DMS153 (cell line): ENCODE results near the gene VCAN.

ENCODE experiments used
- DNase-seq: peaks from one replicate; lab custom pipeline; 2025; lab: John Stamatoyannopoulos, UW

The VCAN gene

DNA sequence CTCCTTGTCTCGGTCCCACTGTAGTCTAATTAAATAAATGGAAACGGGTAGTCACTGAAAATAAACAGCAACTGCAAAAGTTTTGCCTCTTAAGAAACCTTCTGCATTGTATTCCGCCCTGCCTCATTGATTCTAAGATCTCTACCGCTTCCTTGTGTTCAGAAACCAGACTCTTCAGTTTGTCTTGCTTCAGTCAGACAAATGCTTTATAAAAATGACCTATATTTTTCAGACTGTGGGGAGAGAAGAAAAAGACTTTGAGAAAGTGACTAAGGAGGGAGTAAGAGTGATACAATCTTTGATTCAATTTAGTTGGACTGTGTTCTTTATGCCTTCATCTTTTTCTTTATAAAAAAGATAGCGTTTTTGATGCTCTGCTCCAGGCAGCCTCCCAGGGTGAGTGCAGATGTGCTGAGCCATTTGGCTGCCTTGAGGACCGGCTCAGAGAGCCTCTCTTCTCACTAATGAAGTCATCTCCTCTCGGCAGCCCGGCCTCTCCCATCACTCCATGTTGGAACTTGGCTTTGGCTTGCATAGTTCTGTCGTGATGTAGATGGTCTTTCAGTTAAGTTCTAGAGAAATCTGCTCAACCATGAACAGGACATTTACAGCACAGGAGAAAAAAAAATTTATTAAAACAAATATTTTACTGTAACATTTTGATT is 4.0 kb upstream of the VCAN start:
- DNase-seq, result no peak

DNA sequence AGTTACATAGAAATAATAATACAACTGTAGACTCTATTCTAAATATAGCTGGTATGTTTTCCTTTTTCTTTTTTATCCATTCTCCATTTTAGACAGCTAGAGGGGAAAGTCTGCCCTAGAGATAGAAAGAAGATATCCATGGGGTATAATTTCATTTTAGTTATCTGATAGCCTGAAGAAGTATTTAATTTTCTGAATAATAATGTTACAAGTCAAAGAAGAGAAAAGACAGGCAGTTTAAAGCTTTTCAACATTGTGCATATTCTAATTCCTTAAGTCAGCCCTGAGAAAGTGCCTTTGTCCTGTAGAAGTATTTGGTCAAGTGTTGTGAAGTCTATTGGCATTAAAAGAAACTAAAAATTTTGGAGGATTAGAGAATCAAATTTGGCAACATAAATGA is 2.5 kb upstream of the VCAN start:
- no peak for DNase-seq

DNA sequence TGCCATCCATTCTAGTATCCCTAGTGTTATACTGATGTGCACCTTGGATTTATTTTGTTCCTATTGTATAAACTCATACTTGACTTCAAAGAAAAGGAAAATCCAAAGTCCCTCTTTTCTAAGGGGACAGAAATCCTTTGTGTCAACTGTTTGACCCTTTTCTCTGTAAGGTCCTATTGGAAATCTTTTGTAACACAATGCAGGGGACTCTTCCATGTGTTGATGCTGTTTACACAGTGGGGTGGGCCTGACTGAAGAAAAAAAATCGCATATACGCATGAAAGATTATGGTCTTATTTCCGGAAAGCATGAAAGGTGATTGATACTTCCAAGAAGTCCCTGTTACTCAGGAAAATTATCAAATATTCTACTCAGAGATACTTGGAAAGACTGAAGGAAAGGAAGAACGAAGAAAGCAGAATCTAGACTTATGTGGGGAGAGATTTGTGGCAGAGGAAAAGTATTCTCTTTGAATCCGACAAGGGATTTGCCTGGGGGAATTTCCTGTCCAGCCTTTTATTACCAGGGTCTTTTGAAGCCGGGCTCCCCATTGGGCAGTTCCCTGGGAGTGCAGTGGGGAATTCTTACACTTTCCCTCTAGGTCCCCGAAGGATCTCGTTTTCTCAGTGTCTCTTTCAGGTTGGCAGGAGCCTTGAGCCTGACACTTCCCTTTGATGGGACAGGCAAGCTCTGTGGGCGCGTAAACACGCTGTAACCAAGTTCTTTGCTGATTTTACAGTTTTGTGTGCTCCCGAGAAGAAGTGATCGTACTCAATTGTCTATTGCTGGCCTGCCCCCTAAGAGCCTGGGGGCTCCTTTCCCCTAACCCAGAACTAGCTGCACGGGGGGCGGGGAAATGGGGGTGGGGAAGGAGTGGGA is 779 bp upstream of the VCAN start:
- no peak for DNase-seq

DNA sequence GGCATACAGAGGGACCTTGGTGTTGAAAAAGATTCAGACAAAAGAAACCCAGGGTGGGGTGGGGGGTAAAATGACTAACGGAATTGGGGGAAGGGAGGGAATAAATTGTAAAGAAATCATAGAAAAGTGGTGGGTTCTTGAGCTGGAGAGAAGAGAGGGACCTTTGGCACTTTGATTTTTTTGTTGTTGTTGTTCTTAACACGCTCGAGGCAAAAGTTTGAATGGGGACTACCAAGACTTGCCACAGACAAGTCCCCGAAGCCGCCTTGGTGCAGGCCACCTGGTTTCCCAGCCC is 616 bp downstream of the VCAN start:
- DNase-seq, result no peak

DNA sequence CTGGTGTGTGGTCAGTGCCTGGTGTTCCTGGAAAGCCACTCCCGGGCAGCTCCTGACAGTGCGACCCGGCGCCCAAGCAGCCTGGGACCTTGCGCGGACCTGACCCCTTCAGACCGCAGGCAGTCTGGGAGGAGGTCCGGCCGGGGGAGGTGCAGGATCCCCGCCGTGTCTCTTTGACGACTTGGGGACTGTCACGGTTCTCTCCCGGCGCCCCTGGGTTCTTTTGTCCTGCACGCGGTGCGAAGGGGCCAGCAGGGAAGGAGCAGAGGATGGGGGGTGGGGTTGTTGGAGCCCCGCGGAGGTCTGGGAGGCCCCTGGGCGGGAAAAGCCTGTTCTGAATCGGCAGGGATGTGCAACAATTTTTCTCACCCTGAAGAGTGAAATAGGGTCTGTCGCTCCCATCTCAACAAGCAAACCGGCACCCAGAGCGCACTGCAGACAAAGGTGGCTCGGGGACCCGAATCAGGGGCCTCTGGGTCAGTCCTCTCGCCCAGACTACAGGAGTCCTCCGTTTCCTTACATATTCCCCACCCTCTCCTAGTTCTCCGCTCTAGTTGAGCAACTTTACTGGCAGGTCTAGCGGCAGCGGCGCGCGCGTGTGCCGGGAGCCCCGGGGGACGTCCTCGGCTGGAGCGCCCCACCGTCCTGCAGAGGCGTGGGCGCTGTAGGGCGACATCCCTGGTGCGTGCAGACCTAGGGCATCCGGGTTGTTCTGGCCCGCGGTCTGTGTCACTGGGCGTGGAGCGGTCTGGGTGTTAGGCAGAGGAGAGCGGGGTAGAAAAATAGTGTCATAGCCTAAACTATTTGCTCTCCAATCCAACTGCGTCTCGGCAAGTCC is 1.2 kb downstream of the VCAN start:
- DNase-seq, result no peak

DNA sequence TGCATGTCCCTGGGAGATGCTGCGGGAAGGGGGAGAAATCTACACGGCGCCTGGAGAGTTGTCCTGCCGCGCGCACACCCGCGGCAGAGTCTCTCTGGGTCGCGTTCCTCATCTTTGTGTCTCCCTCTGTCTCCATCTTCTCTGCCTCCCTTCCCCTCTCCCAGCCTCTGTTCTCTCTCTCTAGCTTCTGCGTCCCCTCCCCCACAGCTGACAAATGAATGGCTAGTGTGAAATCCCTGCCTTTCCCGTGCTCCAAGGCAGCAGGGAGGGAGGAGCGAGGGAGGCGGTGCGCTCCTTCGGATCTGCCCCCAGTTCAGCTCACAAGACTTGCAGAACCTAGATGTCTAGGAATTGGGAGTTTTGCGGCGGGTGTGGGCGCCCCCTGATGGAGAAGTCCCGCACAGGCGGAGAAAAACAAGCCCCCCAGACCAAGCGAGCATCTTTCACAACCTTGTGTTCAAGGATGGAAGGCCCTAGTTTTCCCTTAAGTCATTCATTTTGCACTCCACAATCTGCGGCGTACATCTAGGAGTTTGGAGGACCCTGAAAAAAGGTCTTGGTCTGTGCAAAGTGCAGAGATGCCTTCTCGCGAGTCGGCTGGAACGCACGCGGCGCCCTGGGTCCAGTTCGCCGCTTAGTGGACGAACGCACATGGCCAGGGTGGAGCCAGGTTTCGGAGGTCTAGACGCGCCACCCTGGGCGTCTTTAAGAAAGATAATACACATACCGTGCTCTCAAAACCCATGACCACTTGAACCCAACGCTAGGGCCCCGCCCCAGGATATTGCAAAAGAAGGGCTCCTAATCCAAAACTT is 2.0 kb downstream of the VCAN start:
- DNase-seq, result peak; percentile 23

DNA sequence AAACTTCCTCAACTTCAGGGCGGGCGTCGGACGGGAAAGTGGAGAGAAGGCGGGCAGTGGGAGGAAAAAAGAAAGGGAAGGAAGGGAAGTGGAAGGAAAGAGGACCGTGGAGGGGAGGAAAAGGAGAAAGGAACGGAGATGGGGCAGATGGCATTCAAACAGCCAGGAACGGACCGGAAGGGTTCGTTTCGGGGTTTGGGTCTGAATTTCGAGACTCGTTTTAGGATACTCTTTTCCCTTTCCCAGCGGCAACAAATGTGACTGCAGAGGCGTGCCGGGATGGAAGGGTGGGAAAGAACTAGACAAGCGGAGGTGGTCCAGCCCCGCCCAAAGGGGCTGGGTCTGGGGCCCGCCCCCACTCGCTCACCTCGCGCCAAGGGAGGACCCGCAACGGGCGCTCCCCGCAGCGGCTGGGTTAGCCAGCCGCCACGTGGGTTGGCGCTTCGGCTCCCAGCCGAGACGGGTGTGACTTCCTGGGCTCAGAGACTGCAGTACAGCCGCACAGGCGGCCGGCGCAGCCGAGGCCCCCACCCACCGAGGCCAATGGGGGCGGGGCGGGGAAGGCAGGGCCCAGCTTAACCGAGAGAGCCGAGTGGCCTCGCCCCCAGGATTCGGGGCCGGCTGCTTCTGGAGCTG is 2.7 kb downstream of the VCAN start:
- peak; percentile 49 for DNase-seq

DNA sequence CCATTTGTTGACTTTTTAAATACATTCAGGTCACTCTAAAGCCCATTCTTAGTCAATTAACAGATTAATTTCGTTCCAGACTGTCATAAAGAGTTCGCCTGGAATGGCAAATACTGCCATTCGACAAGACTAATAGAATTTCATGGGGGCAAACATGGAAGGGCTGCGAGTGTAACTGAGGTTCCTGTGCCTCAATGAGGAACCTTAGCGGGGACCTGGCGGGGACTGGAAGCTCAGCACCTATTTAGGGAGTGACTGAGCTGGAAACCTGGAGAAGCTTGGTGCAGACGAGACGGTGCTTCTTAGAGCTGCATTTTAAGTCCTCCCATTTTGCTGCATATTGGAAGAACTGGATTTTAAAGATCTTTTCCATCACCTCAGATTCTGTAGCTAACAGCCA is 3.4 kb downstream of the VCAN start:
- DNase-seq, result no peak

DNA sequence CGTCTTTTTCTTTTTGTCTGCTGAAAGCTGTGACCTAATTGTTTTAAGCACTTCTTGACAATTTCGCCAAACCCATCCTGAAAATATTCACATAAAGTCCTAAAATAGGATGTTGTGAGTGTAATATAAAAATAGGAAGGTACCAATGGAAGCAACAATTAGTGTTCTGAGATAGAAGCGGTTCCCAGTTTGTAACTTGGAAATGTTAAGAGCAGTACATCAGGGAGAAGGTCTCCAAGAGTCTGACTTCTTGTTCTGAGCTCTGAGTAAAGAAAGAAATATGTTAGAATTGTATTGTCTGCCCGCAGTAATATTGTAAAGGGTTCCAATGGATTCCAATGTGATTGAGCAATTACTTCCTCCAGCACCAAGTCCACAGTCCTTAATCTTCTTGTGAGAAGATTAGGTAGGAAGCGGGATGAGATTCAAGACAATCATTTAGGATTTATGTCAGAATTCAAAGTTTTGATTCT is 3.9 kb downstream of the VCAN start:
- DNase-seq, result no peak

DNA sequence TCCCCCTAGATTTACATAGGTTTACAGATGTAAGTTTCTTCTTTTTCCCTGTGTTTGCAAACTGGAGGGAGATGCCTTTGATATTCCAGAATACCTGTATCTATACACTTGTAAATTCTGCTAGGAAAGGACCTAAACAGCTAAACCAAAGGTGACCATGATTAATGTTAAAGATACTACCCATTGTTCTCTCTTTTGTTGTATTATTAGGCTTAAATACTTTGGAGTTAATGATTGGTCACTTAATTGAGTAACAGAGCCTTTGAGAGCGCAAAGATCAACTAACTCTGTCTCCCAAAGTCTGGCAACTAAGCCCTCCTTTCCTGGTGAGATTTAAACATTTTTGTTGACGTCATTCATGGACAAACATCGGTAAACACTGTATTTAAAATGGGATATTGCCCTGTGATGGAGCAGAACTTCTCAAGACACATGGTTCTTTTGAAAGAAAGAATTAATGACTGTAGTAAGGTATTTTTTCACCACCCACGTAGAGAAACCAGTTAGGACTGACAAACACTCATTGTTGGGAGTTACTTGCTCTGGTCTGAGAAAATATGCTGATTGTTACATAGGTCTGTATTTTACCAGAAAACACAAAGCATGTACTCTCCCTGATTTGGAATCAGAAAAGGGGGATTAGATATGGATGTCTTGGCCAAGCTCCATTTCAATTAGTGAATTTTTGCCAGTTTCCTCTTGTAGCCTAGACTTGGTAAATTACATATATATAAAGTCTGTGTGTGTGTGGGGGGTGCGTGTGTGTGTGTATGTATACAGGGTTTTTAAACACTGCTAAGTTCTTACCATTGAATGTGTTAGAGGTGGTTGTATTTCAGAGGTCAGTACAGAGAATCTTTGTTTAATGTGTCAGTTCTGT is 4.6 kb downstream of the VCAN start:
- no peak for DNase-seq

DNA sequence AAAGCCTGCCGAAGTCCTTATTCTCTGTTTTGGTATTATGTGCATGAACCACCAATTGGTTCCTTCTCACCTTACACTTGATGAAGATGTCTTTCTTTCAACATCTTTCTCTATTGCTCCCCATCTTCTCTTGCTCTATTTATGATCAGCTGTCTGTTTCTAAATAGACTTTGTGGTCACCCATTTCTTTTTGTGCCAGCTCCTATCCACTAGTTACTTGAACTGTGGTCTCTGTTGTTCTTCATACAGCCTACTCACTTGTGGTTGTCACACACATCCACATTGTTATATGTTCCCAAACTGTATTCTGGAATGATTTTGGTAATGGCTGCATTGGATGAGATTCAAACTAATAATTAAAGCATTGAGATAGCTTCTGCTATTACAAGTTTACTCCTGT is 11.4 kb downstream of the VCAN start:
- no peak for DNase-seq

DNA sequence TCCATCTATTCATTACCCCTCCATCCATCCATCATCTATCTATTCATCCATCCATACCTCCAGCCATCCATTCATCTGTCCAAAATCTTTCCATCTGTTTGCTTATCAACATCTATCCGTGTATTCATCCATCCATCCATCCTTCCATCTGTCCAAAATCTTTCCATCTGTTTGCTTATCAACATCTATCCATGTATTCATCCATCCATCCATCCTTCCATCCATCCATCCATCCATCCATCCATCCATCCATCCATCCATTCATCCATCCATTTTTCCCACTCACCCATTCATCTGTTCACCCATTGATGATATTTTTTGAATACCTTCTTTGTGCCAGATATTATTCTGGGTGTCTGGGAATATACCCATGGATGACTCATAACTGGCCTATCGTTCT is 12.8 kb downstream of the VCAN start:
- DNase-seq, result no peak

DNA sequence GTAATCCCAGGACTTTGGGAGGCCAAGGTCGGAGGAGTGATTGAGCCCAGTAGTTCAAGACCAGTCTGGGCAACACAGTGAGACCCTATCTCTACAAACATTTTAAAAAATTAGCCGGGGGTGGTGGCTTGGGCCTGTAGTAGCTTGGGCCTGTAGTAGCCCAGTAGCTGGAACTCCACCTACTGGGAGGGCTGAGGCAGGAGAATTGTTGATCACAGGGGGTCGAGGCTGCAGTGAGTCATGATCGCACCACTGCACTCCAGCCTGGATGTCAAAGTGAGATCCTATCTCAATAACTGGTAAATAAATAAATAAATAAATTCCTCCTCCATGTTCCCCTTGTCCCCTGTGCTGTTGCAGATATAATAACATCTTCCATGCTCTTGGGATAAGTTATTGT is 14.3 kb downstream of the VCAN start:
- DNase-seq, result no peak

DNA sequence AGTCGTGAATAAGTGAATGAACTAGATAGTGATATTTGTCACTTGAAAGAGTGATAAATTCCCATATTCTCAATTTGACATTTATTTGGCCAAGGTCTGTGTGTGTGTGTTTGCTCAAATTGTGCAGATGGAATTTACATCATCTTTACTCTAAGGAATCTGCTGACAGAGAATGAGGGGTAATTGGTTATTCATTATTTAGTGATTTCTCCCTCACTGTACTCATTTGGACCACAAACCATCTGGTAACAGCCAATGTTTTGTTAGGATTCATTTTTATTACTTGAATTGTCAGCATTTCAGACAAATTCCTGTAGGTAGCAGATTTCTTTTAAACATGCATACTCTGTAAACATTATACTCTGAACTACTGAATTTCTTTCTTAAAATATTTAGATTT is 15.6 kb downstream of the VCAN start:
- DNase-seq, result no peak

DNA sequence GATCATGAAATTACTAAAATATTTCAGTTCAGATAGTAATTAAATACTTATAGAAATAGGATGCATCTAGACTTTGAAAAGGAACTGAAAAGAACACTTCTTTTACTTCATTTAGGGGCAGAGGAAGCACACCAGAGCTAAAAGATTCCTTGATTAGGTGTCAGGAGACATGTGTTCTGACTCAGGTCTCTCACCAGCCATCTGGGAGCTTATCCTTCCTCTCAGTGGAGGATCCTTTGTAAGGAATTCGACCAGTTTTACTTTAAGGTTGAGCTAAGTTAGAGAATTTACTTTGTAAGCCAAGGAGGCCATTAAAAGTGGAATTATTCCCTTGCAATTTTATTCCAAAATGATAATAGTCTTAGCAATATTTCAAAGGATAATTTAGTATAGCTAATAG is 16.7 kb downstream of the VCAN start:
- DNase-seq, result no peak

DNA sequence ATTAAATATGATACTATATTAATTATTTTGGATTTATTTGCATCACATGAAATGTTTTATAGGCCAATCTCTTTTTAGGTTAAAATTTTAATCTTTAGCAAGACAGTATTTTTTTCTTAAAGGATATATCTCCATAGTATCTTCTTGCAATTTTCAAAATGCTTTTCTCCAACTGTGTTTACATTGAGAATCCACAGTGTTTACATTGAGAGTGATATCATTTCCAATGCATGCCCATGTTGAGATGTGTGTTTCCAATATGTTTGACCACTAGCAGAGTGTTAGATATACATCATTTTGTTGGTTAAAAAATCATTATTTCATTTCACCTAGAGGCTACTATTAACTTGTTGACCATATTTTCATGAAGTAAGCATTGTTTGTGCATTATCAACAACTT is 17.3 kb downstream of the VCAN start:
- DNase-seq, result no peak

DNA sequence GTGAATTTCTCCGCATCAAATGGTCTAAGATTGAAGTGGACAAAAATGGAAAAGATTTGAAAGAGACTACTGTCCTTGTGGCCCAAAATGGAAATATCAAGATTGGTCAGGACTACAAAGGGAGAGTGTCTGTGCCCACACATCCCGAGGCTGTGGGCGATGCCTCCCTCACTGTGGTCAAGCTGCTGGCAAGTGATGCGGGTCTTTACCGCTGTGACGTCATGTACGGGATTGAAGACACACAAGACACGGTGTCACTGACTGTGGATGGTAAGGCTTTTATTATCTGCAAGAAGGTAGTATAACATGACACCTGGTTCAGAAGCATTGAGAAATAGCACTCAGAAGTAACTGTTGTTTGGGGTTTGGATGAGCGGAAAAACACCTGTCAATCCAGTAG is 18.7 kb downstream of the VCAN start:
- DNase-seq, result no peak

DNA sequence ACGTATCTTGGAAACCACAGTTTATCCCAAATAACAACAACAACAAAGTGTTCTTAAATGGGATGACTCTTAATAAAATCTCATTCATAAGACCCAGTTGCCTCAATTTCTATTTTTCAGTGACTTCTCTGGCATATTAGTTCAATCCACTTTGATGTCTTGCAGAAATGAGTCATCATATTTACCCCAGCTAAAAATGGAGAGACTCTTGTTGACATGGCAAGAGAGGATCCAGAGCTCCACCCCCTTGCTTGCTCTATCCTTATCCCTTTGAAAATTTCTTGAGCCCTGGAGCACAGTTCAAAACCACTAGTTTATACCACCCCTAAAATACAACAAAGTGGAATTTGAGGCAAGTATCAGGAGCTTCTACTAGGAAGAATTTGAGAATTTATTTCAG is 20.8 kb downstream of the VCAN start:
- no peak for DNase-seq

DNA sequence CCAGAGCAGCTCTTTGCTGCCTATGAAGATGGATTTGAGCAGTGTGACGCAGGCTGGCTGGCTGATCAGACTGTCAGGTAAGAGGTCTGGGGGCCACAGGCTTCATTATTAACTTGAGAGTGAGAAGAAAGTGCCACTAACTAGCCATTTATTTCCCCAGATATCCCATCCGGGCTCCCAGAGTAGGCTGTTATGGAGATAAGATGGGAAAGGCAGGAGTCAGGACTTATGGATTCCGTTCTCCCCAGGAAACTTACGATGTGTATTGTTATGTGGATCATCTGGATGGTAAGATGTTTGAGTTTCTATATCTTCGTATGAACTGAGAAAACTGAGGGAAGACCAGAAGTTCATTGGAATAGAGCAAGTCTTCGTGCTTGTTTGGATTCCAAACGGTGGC is 22.1 kb downstream of the VCAN start:
- DNase-seq, result no peak

DNA sequence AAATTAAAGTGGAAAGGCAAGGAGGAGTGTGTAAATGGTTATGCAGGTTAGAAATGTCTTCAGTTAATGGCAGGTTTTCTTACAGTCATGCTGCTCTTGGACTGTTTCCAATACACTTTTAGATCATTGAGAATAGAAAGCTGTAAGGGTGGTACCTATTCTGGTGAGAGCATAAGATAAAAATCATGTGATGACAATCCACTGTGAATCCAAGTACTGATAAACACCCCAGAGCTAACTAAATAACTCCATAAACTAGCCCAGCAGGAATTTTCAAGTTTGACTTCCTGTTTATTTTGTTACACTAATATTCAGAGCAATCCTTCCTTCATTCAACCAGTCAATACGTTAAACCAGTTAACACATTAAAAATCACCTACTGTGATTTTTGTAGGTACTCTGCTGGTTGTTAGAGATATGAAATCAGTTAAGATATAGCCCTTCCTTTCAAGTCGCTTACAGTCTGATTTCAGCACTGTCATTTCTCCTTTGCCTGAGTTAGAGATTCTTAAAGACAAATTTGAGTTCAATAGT is 22.6 kb downstream of the VCAN start:
- no peak for DNase-seq
